Ramos (cell line): ENCODE results near the gene FXYD6.

ENCODE experiments used
- in situ Hi-C: fragments of 300-500 bp; cut with MboI; formaldehyde crosslinking; loops from one replicate; pipeline ENCODE4 v1.14.3; 2022; ENCODE audit warnings: low sequenced_read_pairs; ENCODE audit not compliant: unreplicated experiment

The FXYD6 gene

DNA sequence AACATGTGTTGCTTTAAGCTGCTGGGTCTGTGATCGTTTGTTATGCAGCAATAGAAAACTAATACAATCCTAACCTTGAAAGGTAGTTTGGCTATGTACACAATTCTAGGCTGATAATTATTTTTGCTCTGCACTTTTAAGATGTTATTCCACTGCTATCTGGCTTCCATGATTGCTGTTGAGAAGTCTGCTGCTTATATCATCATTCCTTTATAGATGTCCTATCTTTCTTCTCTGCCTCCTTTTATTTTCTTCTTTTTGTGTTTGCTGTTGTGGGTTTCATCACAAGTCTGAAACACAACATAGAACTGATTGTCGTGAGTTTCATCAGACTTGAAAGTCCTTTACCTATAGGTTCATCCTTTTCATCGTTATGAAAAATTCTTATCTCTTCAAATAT lies 24.1 kb downstream of the FXYD6 start:
- in situ Hi-C loops: no loop called here

DNA sequence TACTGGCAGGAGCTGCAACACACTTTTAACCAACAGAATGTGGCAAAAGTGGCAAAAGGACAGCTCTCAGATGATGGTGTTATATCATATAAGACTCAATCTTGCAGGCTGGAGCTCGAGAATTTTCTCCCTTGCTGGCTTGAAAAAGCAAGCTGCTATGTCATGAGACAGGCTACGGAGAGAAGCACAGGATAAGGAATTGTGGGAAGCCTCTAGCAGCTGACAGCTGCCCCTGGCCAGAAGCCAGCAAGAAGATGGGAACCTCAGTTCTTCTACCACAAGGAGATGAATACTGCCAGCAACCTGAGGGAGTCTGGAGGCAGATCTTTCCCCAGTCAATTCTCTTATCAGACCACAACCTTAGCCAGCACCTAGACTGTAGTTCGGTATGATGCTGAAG lies 24.6 kb downstream of the FXYD6 start:
- in situ Hi-C loops: no loop called here

GRCh38 chr11:117851106-117851505 lies 25.4 kb downstream of the FXYD6 start:
- in situ Hi-C loops: no loop called here

DNA sequence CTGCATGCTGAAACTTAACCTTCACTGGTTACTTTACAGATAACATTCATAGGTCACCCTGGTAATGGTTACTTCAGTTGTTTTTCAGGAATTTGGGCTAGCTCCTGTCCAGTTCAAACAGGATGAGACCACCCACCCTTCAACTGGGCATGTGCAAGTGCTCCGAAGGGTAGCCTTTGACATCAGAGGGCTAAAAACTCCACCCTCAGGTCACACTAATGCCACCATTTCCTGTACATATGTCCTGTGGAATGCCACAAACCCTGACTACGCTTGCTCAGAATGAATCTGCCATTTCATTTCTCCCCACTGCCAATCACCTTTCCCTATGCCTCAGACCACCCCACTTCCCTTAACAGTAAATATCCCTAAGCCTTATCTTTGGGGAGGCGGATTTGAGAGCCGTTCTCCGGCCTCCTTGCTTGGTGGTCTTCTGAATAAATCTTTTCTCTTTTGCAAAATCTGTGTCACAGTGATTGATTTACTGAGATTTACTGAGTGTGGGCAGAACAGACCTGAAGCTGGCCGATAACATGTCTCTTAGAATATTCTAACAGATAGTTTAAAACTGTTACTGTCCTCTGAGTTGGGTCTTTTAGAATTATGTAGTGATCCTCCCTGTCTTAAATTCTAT lies 26.6 kb downstream of the FXYD6 start:
- in situ Hi-C loops: no loop called here

DNA sequence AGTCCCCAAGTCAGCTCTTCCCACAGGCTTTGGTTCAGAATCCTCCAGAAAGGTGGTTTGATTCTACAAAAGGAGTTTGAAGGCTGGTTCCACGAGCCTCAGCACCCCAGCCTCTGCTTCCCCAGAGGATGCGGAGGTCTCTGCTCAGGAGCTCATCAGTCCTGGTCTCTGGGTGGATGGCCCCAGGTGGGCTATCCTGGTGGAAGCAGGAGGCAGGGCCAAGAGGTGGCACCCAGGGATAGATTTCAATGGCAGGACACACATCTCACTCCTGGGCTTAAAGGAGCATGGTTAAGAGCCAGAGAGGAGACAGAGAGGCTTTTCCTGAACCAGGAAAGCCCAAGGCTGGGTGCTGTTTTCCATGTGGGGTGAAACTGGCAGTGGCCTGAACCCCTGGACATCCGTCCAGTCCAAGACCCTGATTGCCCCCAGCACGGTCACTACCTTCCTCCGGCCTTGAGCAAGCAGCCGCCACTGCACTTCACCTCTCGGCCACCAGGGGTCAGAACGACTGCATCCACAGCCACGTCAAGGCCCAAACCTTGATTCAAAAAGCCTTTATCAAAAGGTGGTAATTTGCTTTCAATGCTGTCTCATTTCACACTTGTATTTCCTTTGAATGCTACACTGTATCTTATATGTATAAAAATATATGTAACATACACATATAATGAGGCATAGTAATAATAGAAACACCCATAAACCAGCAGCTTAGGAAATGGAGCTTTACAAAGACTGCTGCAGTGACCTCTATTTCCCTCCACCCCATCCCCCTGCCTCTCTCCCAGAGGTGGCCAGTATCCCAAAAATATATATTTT lies 32.6 kb downstream of the FXYD6 start:
- in situ Hi-C loops: loop anchor here (5.0 kb wide), 2 partner anchors 103 to 213 kb away; no protein-coding TSS in a partner anchor

DNA sequence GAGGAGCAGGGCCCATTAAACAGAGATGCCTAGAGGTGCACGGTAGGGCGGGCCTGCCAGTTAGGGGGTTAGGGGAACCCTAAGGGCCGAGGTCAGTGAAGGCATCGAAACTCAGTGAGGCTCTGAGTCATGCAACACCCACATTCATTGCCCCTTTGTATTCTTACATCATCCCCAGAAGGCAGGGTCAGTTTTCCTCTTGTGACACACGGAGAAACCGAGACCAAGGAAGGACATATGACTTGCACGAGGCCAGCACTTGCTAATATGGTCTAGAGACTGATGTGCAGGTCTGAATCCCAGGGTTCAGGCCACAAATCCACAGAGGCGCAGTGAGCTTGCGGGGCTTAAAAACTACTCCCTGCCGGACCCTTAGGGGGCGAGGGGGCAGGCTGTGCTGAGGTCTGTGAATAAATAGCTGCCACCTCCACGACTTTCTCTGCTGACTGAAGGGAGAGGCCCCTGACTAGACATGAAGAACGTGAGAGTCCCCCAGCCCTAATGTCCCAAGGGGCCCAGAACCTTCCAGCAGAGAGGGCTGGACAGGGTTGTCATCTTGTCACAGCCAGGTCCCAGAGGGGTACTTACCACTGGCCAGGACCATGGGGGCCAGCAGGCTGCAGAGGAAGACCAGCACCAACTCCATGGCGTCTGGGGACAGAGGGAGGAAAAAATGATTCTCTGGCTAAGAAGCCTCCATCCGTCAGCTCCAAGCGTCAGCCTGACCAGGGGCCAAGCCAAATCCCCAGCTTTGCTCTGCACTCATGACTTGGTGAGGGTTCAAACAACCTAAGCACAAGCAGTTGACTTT lies 34.1 kb downstream of the FXYD6 start:
- in situ Hi-C loops: loop anchor here (5.0 kb wide), 2 partner anchors 105 to 215 kb away; no protein-coding TSS in a partner anchor

- in situ Hi-C loops: loop anchor here (5.0 kb wide), 2 partner anchors 106 to 216 kb away; no protein-coding TSS in a partner anchor
Measured at GRCh38 chr11:117841551-117842031, 34.9 kb downstream of the FXYD6 start.

- in situ Hi-C loops: loop anchor here (5.0 kb wide), 2 partner anchors 106 to 216 kb away; no protein-coding TSS in a partner anchor
Measured at GRCh38 chr11:117840881-117841550, 35.4 kb downstream of the FXYD6 start.

DNA sequence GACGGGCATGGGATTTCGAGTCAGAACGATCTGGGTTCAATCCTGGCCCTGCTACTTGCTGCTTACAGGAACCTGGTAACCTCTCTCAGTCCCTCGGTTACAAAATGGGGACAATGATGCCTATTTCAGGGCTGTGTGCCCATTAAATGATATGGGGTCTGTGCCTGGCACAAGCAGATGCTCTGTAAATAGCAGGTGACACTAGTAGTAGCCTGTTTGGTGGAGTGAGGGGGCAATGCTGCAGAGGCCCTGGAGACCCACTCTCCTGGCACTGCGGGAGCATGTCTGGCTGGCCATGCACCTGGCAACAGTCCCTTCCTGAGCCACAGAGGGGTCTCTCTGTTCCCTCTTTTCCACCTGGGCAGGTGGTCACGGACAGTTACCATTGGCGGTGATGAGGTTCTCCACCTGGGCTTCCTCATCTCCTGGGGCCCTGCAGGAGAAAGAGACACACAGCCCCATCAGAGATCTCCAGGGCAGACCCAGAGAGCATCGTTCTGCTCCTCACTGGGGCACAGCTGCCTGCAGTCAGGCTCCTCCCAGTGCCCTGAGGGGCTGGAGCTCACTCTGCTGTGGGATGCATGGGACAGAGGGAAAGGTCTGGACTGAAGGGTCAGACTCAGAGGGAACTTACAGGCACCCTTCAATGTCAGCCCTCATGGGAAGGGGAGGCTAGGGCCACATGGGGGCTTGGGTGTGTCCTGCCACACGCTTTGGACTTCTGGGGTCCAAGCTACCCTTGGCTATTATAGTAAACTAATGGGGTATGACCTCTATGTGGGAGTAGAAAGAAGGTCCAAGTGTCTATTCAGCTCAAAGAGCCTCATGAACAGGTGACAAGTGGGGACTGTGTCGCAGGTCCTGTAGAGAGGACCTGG lies 36.3 kb downstream of the FXYD6 start:
- in situ Hi-C loops: loop anchor here (5.0 kb wide), 2 partner anchors 107 to 217 kb away; no protein-coding TSS in a partner anchor

GRCh38 chr11:117839380-117839881 lies 37.0 kb downstream of the FXYD6 start:
- in situ Hi-C loops: no loop called here

GRCh38 chr11:117838901-117839300 lies 37.6 kb downstream of the FXYD6 start:
- in situ Hi-C loops: no loop called here

DNA sequence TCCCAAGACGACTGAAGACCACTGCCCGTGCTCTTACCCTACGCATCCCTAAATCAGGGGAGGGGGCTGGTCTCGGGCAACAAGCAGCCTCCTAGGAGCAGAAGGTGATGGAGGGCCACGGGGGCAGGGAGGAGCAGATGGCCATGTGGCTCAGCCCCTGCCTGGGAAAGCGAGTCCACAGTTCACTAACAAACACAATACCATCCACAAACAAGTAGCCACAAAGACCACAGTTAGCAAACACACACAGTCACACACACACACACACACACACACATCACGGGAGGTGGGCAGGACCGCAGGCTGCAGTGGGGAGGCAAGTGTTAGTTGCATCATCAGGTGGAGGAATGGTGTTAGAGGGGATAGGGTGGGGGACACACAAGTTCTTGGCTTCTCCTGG lies 38.7 kb downstream of the FXYD6 start:
- in situ Hi-C loops: no loop called here

DNA sequence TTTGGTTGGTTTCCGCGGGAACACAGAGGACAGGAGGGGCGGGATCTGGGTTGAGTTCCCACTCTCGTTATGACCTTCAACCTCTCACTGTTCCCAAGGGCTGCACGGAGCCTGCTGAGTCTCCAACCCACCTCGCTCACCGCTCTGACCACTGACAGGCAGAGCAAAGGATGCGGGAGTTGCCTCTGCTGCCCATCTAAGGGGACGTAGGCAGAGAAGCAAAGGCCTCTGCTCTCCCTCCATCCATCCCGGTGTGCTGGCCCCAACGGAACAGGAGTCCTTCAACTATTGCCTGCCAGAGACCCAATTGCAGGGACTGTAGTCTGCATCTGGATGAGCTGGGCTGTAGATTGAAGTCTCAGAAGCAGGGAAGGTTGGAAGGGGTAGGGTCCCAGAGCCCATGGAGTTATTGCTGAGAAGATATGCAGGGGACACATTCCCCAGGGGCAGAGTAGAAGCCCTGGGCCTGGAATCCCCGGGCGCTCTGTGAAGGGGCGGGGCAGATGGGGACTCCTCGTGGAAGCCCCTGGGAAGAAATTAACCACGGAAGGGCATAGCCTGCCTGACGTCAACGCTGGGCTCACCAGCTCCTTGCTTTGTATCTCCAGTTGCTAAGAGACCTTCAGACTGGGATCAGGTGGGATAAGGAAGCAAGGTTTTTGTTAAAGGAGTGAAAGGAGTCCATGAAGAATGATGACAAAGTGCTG lies 39.2 kb downstream of the FXYD6 start:
- in situ Hi-C loops: no loop called here

GRCh38 chr11:117836077-117836960 lies 40.1 kb downstream of the FXYD6 start:
- in situ Hi-C loops: no loop called here

DNA sequence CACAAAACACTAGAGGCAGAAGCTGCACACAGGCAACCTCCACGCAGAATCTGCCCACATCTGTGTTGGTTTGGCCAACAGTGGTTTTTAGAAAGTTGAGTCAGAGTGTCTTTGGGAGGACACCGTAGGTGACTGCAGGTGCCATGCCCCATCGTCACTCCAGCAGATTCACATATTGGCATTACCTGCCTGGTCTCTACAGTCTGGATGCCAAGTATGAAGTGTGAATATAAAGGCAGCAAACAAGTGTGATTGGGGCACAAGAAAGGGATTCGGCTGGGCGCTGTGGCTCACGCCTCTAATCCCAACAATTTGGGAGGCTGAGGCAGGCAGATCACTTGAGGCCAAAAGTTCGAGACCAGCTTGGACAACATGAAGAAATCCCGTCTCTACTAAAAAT lies 40.9 kb downstream of the FXYD6 start:
- in situ Hi-C loops: no loop called here

DNA sequence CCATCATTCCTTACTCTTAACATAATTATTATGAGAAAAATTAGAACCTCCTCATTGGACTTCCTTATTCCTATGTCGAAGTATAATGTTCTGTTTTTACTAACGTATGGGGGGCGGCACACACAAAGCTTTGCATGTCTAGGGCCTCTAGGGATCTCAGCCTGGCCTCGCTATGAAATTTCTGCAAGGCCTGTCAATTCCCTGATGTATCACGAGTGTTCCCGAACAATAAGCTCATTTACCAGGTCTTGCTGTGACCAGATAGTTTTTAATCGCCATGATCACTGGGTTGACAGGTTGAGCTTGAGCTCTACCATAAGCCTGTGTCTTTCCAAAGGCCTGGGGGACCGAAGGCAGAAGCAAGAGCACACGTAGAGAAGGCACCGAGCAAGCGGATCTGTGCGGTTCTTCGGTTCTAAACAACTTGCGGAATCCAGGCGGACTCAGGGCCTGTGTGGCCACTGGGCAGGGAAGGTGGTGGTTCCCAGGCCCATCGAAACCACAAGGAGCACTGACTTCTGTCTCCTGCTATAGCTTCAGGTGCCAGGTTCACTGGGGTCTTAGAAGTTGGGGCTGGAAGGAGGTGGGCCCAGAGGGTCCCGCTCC lies 41.5 kb downstream of the FXYD6 start:
- in situ Hi-C loops: no loop called here
